Panc1 (cell line): ENCODE results near the gene CCDC40.

Source experiments
- POLR2AphosphoS5 ChIP-seq: IDR thresholded peaks from 2 replicates; pipeline ENCODE4 v1.6.1; 2012; ENCODE audit warnings: mild to moderate bottlenecking, low read depth, low read length, moderate library complexity
- SIN3A ChIP-seq: IDR thresholded peaks from 2 replicates; pipeline ENCODE4 v1.6.1; 2012; ENCODE audit warnings: low read depth, mild to moderate bottlenecking, low read length, moderate library complexity, borderline replicate concordance; ENCODE audit not compliant: insufficient read depth
- TF ChIP-seq, protein P1 (sequence below): fragments of 450-650 bp; IDR thresholded peaks from 2 replicates; pipeline ENCODE4 v1.5.1; 2017; ENCODE audit warnings: mild to moderate bottlenecking

DNA sequence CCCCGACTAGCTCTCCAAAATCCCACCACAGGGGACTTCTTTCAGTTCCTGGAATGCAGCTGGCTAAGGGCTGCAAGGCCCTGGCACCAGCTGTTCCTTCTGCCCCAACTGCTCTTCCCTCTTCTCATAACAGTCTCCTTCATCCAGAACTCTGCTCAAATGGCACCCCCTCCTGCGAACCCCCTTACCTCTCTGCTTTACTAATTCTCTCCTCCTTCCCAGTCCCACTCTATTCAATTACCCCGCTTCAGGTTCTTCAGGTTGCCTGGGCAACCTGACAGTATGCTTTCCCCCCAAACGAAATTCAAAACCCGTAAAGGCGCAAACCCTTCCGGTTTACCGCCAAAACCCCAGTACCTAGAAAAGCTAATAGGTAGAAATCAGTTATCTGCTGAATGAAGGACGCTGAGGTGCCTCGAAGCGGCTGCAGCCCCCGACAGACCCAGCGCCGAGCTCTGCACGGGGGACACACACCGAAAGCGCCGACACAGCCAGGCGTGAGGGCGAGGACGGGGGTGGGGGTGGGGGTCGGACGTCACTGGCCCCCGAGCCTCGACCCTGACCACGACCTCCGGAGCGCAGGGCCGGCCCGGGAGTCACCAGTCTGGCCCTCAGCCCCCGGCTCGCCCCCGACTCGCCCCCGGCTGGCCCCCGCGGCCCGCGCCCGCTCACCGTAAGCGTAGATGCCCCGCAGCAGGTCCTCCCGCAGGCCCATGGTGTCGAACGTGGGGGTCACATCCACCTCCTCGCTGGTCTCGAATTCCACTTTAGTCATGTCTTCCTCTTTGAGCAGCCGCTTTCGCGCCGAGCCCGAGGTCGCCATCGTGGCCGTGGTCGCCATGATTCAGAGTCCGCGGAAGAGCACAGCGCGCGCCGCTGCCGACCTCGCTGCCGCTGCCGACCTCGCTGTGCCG, 109.9 kb downstream of the CCDC40 start:
- TF ChIP-seq, protein P1, sequence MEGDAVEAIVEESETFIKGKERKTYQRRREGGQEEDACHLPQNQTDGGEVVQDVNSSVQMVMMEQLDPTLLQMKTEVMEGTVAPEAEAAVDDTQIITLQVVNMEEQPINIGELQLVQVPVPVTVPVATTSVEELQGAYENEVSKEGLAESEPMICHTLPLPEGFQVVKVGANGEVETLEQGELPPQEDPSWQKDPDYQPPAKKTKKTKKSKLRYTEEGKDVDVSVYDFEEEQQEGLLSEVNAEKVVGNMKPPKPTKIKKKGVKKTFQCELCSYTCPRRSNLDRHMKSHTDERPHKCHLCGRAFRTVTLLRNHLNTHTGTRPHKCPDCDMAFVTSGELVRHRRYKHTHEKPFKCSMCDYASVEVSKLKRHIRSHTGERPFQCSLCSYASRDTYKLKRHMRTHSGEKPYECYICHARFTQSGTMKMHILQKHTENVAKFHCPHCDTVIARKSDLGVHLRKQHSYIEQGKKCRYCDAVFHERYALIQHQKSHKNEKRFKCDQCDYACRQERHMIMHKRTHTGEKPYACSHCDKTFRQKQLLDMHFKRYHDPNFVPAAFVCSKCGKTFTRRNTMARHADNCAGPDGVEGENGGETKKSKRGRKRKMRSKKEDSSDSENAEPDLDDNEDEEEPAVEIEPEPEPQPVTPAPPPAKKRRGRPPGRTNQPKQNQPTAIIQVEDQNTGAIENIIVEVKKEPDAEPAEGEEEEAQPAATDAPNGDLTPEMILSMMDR: no peak
- TF ChIP-seq POLR2AphosphoS5: no peak
- TF ChIP-seq SIN3A: 0 out of 2 replicates have a peak, but pooled peaks have one; percentile 17
